ENCODE measurements around the gene SORBS2. TPM values are rescaled to one million over a fixed set of nuclear protein-coding genes. Genes with fewer than 3 reads are reported as not detected.

The SORBS2 gene
- total RNA-seq, 4 donors from 2014 or later: 92.7 to 234 (median 122) TPM

DNA sequence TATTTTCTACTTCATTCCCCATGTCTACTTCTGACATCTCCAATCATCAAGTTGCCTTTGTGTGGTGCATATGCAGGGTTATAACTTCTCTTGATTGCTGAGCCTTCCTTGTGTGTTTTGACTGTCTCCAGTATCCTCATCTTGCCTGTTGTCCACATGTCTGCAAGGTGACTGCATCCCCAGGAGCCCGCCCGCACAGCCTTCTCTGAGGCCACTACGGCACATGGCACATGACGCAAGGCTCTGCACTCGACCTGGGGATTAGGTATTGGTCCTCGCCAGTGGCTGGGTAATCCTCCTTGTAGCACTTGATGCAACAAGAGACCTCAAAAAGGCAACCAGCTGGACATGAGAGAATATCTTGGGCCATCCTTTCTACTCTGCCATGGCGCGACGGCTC is 122.6 kb downstream of the SORBS2 start:
- Histone ChIP-seq H3K4me3 (no peak overlapping the region), H3K36me3 (no peaks in the 10 kb centered on the region), H3K4me1 (no peaks in the 10 kb centered on the region), H3K9me3 (no peaks in the 10 kb centered on the region), H3K27ac (no peak overlapping the region), H3K27me3 (no peaks in the 10 kb centered on the region)
- WGBS, 2 donors (ENCODE audit: low coverage in 1 of 2): 82 to 90% methylated on average over 3 to 9 of the region's 9 CpGs
- intact Hi-C loops (cut with DNase I; ENCODE audit: low total_unique reads): no loop called here
- in situ Hi-C loops (cut with MboI; ENCODE audit: low pct_ligation_motif_present in 1 of 4, low pct_unique_long_range_greater_than_20kb in 1 of 4, low sequenced_read_pairs in 3 of 4): no loop called here
- DNase-seq: no peak
- no peak for TF ChIP-seq EP300 (IDR thresholded peaks at IDR 0.05; ENCODE audit: low read depth)
- TF ChIP-seq POLR2A (IDR thresholded peaks at IDR 0.05): no peak
- TF ChIP-seq POLR2AphosphoS5 (IDR thresholded peaks at IDR 0.05): no peak
- TF ChIP-seq, protein P1, sequence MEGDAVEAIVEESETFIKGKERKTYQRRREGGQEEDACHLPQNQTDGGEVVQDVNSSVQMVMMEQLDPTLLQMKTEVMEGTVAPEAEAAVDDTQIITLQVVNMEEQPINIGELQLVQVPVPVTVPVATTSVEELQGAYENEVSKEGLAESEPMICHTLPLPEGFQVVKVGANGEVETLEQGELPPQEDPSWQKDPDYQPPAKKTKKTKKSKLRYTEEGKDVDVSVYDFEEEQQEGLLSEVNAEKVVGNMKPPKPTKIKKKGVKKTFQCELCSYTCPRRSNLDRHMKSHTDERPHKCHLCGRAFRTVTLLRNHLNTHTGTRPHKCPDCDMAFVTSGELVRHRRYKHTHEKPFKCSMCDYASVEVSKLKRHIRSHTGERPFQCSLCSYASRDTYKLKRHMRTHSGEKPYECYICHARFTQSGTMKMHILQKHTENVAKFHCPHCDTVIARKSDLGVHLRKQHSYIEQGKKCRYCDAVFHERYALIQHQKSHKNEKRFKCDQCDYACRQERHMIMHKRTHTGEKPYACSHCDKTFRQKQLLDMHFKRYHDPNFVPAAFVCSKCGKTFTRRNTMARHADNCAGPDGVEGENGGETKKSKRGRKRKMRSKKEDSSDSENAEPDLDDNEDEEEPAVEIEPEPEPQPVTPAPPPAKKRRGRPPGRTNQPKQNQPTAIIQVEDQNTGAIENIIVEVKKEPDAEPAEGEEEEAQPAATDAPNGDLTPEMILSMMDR (IDR thresholded peaks at IDR 0.05): no peak

DNA sequence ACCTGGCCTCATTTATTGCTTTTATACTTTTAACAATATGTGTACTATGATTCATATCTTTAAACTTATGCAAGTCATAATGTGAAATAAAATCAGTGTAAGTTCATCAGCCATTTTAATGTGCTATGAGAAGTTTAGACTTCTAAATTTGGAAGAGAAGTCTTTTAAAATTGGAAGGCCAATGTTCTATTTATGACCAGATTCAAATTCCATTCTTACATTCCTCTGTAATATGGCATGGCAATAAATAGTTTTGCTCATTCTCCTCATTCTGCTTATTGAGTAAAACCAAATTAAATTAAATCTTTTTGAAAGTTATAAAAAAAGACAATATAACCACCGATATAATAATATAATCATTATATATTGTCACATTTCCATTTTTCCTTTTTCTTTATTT is 126.2 kb downstream of the SORBS2 start:
- WGBS, 2 donors (ENCODE audit: low coverage in 1 of 2): 71 to 82% methylated on average over 1 of the region's 1 CpG

DNA sequence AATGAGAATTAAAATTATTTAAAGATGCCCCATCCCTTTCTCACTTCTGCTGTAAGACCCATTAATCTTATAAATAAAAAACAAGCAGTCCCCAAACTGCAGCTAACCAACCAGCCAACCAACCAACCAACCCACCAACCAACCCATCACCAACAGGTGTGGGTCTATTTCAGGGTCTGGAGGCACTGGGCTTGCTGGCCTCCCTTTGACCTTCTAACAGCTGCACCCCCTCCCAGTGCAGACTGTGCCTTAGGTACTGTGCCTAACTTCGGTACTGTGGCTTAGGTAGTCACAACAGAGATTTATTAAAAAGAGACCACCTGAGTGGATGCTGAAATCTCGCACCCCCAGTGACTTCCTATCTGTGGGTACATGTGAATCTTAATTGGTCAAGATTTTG is 128.1 kb downstream of the SORBS2 start:
- no peak overlapping the region for H3K4me3 ChIP-seq
- in situ Hi-C loops (cut with MboI; ENCODE audit: low pct_ligation_motif_present in 1 of 4, low pct_unique_long_range_greater_than_20kb in 1 of 4, low sequenced_read_pairs in 3 of 4): no loop called here
- H3K27me3 ChIP-seq: no peaks in the 10 kb centered on the region
- H3K4me1 ChIP-seq: no peaks in the 10 kb centered on the region
- no peak for DNase-seq
- 74 to 100% methylated on average over 1 to 2 of the region's 2 CpGs for WGBS, 2 donors (ENCODE audit: low coverage in 1 of 2)
- H3K9me3 ChIP-seq: no peaks in the 10 kb centered on the region
- TF ChIP-seq POLR2AphosphoS5 (IDR thresholded peaks at IDR 0.05): no peak
- TF ChIP-seq, protein P1 (IDR thresholded peaks at IDR 0.05): no peak
- TF ChIP-seq POLR2A (IDR thresholded peaks at IDR 0.05): no peak
- TF ChIP-seq EP300 (IDR thresholded peaks at IDR 0.05; ENCODE audit: low read depth): no peak
- no peak overlapping the region for H3K27ac ChIP-seq
- intact Hi-C loops (cut with DNase I; ENCODE audit: low total_unique reads): no loop called here
- no peaks in the 10 kb centered on the region for H3K36me3 ChIP-seq

More for the DNA sequence above, 126.2 kb downstream of the SORBS2 start:
- intact Hi-C loops (cut with DNase I; ENCODE audit: low total_unique reads): no loop called here
- DNase-seq: no peak
- Histone ChIP-seq H3K27me3 (no peaks in the 10 kb centered on the region), H3K36me3 (no peaks in the 10 kb centered on the region), H3K4me3 (no peak overlapping the region), H3K9me3 (no peaks in the 10 kb centered on the region), H3K4me1 (no peaks in the 10 kb centered on the region), H3K27ac (peak overlapping the region; percentile 16 to 40 (median 24))
- TF ChIP-seq POLR2AphosphoS5 (IDR thresholded peaks at IDR 0.05): no peak
- in situ Hi-C loops (cut with MboI; ENCODE audit: low pct_ligation_motif_present in 1 of 4, low pct_unique_long_range_greater_than_20kb in 1 of 4, low sequenced_read_pairs in 3 of 4): no loop called here

DNA sequence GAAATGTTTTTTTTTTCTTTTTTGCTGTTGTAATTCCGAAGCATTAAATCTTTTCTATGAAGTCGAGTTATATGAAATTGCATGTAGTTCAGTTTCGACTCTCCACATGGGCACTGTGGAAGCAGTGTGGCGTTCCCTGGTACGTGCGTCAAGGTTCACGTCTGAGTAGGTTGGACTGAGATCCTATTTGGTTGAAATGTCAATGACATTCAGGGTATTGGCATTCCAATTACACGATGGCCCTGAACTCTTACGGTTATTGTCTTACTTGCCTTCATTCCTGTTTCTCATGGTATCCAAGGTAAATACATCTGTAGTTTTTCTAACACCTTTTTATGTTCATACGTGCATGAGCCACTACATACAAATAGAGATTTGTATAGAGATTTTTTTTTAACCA is 128.8 kb downstream of the SORBS2 start:
- intact Hi-C loops (cut with DNase I; ENCODE audit: low total_unique reads) (no loop called here), in situ Hi-C loops (cut with MboI; ENCODE audit: low pct_ligation_motif_present in 1 of 4, low pct_unique_long_range_greater_than_20kb in 1 of 4, low sequenced_read_pairs in 3 of 4) (no loop called here)
- 92 to 95% methylated on average over 10 of the region's 10 CpGs for WGBS, 2 donors (ENCODE audit: low coverage in 1 of 2)
- H3K27me3 ChIP-seq: no peaks in the 10 kb centered on the region
- TF ChIP-seq POLR2AphosphoS5 (IDR thresholded peaks at IDR 0.05): no peak
- TF ChIP-seq POLR2A (IDR thresholded peaks at IDR 0.05): no peak
- TF ChIP-seq, protein P1 (IDR thresholded peaks at IDR 0.05): no peak
- TF ChIP-seq EP300 (IDR thresholded peaks at IDR 0.05; ENCODE audit: low read depth): no peak
- no peak overlapping the region for H3K4me3 ChIP-seq
- no peak for DNase-seq
- no peaks in the 10 kb centered on the region for H3K4me1 ChIP-seq
- no peak overlapping the region for H3K27ac ChIP-seq
- no peaks in the 10 kb centered on the region for H3K36me3 ChIP-seq
- H3K9me3 ChIP-seq: no peaks in the 10 kb centered on the region

DNA sequence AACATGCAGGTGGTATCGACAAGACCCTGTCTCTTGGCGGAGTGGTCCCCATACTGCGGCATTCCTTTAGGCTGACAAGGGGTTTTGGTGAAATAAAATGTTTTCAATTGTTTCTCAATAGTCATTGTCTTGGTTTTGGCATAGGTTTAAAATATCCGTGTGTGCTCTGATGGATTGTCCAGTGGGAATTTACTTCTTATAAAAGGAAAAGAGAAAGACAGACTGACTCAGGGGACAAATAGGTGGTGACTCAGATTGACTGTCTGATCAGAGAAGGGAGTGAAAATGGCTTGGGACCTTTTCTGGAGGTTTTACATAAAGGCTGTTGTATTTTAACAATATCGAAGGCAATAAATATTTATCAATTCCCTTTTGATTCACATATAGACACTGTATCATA is 129.8 kb downstream of the SORBS2 start:
- Histone ChIP-seq H3K27ac (no peak overlapping the region), H3K9me3 (no peaks in the 10 kb centered on the region), H3K4me3 (no peak overlapping the region), H3K27me3 (no peaks in the 10 kb centered on the region), H3K4me1 (no peaks in the 10 kb centered on the region), H3K36me3 (peaks cover 0 to under 1% (median 0%) of the 10 kb centered on the region in 4 donors)
- 93 to 94% methylated on average over 5 of the region's 5 CpGs for WGBS, 2 donors (ENCODE audit: low coverage in 1 of 2)
- in situ Hi-C loops (cut with MboI; ENCODE audit: low pct_ligation_motif_present in 1 of 4, low pct_unique_long_range_greater_than_20kb in 1 of 4, low sequenced_read_pairs in 3 of 4) (no loop called here), intact Hi-C loops (cut with DNase I; ENCODE audit: low total_unique reads) (no loop called here)
- DNase-seq: no peak
- no peak for TF ChIP-seq POLR2A (IDR thresholded peaks at IDR 0.05)
- TF ChIP-seq, protein P1 (IDR thresholded peaks at IDR 0.05): no peak

Data from transverse colon (tissue), 4 donors.